NCI-H128 (cell line): Measurements from ENCODE around the gene HSH2D.
"Not testable (repeated sequence)": the region's sequence is repeated elsewhere in the genome, so short reads cannot be mapped to it uniquely, and the experiment has no call there.

ENCODE experiments used
- DNase-seq: peaks from one replicate; lab custom pipeline; 2025; ENCODE audit not compliant: unreplicated experiment; lab: John Stamatoyannopoulos, UW

Gene HSH2D

DNA sequence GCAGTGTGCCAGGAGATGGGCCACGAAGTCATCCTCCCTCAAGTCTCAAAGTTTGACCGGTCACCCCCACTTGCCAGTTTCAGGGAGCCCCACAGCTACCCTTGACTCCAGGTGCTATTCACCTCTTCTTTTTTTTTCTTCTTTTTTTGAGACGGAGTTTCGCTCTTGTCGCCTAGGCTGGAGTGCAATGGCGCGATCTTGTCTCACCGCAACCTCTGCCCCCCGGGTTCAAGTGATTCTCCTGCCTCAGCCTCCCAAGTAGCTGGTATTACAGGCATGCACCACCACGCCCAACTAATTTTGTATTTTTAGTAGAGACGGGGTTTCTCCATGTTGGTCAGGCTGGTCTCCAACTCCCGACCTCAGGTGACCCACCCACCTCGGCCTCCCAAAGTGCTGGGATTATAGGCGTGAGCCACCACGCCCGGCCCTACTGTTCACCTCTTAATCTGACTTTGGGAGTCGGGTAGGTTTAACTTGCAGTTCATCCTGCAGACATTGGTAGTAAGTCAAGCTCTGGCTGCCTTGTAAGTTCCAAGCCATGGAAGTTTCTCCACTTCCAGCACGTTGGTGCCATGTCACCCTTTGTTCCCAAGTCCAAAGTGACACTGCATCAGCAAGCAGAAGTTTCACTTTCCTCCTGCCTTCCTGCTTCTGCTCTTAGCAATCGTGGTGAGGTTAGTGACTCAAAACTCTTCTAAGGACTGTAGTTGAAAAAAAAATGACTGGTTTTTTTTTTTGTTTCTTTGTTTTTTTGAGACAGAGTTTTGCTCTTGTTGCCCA lies 24.2 kb upstream of the HSH2D start:
- DNase-seq, result not testable (repeated sequence)

DNA sequence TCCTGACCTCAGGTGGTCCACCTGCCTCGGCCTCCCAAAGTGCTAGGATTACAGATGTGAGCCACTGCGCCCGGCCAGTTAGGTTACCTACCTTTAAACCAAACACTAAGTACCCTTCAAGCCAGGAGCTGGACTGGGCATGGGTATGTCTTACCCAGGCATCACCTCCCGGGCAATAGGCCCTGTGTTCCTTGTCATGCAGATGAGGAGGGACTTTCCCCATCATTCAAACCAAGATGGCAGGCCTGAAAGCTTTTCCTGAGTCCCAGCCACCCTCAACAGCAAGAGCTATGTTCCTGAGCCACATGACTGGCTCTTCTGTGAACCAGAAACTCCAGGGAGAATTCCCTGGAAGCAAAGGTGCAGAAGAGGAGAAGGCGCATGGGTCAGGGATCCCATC lies 22.3 kb upstream of the HSH2D start:
- no peak for DNase-seq

DNA sequence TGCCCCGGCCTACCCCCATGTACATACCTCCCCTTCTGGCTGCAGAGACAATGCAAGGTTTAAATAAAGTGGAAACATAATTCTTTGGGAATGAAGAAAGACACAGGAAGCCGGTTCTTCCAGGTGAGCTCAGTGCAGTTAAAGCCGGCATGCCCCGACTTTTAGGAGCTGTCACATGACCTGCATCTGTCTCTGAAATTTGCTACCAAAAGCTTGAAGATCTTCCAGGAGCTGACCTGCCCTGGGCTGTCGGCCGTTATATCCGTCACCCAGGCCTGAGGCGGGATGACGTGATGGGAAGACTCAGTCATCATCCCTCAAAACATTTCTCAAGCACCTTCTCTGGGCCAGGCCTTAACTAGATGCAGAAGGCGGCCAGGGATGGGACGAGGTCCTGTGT lies 21.5 kb upstream of the HSH2D start:
- no peak for DNase-seq

DNA sequence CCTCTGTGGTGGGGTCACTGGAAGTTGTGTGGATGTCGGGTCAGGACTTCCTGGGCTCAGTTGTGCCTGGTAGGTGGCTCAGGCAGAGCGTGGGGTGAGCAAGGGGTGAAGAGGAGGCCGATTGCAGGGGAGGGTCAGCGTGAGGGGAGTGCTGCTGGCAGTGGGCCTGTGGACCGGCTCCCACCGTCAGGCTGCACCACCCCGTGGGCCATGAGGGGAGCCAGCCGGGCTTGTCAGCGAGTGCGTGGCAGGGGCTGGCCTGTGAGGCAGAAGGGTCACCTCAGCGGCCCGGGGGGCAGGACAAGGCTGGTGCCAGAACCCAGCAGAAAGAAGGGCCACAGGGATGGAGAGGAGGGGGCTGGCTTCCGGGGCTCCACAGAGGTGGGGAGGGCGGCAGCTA lies 18.5 kb upstream of the HSH2D start:
- no peak for DNase-seq

DNA sequence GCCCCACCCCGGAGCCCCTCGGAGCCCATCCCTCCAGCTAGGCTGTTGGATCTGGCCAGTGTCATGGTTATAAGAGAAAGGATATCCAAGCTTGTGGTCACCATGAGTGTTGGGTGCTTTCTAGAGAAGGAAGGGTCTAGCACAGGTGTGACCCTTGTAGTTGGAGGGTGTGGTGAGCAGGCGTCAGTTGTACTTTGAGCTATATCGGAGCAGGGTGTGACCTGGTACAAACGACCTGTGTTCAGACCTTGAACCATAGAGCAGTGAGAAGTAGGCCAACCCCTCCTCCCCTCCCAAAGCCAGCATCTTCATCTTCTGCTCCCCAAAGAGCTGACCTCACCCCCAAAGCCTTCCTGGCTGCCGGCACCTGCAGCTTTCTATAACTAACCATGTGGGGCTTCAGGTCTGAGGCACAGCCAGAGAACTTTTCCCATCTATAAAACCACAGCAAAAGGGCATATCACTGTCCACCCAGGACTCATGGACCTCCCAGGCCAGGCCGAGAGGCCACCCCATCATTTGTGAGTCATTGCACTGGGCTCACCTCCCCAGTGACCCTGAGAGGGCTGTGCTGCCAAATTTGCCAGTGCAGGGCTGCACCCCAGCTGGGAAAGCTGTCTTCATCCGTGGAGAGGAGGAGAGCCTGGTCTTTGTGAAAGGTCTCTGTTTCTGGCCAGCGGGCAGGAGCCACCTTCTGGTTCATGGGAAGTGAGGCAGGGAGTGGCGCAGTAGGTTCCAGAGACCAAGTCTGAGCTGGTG lies 17.6 kb upstream of the HSH2D start:
- DNase-seq, result no peak

DNA sequence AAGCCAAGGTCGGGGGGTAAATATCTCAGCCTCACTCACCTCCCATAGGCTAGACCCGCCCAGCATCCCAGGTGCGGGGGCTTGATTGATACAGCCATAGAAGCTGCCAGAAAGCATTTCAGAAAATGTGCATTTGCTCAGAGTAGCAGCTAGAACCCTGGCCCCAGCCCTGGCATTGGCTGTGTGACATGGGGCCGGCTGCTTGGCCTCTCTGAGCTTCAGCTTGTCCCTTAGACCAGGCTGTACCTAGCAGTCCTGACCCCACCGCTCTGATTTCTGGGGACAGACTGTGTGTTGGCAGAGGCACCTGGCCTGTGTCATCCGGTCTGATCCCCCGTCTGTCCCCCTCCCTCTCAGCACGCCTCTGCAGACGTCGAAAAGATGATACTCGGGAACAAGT lies 16.4 kb upstream of the HSH2D start:
- DNase-seq, result no peak

DNA sequence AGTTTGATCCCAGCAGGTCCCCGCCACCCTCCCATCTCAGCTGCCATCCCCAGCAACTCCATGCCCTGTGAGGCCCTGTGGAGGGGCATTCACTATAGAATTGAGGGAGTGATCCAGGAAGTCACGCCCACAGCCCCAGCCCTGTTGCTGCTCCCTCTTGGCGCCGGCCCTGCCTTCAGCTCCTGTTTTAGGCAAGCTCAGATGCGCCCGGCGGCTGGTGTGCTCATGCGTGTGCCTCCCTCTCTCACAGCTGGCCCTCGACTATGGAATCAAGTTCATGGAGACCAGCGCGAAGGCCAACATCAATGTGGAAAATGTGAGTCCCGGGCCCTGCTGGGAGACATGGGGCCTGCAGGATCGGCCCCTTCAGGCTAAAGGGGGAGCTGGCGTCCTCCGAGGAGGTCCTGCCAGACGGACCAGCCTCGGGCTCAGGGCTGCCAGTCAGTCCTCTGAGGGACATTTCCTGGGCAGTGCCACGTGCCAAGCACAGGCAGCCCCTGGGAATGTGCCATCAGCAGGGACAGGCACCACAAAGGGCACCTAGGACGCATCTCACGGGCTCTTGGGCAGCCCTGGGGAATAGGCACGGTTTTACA lies 15.6 kb upstream of the HSH2D start:
- no peak for DNase-seq

DNA sequence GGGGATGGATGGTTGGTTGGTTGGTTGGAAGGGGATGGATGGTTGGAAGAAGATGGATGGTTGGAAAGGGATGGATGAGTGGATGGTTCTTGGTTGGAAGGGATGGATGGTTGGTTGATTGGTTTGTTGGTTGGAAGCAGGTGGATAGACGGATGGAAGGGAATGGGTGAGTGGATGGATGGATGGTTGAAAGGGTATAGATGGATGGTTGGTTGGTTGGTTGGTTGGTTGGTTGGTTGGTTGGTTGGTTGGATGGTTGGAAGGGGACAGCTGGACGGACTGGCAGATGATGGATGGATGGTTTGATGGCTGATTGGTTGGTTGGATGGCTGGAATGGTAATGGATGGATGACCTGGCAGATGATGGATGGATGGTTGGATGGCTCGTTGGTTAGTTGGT lies 11.8 kb upstream of the HSH2D start:
- no peak for DNase-seq

DNA sequence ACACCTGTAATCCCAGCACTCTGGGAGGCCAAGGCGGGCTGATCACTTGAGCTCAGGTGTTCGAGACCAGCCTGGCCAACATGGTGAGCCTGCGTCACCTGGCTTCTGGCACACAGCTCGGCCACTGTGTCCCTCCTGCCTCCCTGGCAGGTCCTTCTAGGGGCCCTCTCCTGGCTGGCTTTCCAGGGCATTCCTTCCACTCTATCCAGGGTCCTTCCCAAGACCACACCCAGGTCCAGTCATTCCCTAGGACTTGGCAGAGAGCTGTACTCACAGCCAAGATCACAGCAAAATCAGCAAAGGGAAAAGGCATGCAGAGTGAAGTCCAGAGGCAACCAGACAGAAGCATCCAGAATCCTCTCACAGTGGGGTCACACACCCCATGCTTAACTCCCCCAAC lies 9.7 kb upstream of the HSH2D start:
- DNase-seq, result no peak

DNA sequence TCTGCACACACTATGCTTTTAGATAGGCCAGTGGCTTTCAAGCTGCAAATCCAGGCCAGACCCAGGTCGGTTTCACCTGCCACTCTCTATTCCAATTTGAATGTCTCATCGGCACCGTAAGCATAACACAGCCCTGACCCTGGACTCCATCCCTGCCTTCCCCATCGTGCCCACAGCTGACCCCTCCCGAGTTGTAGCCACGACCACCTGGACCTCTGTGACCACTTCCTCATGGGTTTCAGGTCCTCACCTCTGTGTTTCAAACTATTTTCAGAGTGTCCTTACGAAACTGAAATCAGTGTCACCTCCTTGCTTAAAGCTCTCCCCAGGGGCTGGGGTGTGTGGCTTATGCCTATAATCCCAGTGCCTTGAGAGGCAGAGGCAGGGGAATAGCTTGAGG lies 9.0 kb upstream of the HSH2D start:
- DNase-seq, result no peak

DNA sequence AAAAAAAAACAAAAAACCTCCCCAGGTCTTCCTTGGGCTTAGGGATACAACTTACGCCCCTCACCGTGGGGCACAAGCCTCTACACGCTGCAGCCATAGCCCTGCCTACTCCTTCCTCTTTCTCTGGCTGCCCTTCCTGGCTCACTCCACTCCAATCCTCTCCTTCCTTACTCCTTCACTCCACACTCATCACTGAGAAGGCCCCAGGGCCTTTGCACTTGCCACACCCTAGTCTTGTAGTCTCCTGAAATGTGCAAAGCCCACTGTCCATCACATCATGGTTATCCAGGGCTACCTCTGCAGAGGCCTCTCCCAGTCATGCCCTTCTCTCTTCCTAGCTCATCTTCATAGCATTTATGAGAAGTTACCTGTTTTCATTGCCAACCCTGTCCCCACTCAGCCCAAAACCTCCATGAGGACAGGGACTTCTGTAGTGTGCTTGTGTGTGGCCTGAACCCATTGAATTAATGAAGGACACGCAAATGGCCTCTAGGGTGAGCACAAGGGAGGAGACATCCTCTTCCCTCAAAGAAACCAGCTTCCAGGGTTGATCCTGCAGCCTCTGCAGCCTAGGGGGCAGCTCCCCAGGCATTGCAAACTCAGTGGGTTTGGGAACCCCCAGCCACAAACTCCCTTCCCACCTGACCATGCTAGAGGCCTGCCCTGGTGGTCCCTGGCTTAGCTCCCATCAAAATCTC lies 7.9 kb upstream of the HSH2D start:
- no peak for DNase-seq

DNA sequence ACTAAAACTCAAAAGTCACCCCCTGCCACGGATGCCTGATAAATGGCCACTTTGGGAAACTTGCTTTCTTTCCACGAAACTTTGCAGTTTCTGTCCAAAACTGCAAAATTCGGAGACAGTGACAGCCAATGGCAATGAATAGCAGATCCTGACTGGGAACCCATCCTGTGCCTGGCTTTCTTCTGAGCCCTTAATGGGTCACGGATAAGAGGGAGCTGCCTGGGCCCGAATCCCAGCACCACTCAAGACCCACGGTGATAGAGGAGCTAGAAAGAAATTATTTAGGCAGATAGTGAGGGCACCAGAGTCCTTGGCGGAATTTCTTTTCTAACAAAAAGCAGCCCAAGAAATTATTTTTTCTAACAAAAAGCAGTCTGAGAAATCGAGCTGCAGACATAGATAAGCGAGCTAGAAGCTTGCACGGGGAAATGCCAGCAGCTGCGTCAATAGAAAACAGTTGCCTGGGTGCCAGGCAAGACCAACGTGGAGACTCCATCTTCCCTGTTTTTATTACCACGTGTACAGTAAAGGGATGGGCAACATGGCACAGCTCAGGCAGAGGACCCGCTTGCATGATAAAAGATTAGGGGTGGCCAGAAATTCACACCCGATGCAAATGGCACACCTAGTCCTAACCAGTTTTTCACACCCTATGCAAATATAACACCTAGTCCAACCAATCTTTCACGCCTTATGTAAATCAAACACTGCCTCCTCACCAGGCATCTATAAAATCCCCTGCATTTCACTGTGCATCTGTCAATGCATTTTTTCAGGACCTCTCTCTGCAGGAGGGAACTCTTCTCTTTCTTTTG lies 7.1 kb upstream of the HSH2D start:
- DNase-seq, result no peak

DNA sequence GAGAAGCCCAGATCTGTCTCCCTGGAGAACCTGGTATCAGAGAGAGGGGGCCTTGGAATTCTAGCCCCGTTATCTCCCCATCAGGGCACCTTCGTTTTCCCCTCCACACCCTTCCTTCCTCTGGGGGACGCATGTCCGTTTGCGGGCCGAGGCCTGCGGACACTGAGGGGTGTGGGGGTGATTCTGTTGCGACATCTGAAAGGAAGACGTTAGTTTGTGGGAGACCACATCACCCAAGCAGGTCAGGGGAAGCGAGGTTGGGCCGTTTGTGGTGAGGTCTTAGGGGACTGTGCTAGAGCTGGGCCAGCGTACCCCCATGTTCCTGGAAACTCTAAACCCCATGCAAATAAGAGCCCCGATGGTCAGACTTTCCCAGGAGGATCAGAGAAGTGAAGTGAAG lies 3.7 kb upstream of the HSH2D start:
- DNase-seq, result no peak

DNA sequence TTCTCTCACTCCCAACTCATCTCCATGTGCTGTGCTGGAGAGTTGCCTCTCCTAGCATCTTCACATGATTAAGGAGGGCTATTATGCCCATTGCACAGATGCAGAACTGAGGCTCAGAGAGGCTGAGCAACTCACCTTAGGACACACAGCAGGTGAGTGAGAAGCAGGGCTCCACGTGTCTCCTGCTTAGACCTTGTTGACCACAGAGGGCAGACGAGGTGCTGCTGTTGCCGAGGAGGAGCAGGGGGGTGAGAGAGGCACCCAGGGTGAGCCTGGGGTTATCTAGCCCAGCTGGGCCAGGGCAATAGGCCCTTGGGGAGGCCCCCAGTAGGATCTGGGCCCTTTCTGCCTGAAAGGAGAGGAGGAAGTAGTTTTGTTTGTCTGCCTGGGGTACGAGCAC lies 2.4 kb upstream of the HSH2D start:
- DNase-seq, result no peak

DNA sequence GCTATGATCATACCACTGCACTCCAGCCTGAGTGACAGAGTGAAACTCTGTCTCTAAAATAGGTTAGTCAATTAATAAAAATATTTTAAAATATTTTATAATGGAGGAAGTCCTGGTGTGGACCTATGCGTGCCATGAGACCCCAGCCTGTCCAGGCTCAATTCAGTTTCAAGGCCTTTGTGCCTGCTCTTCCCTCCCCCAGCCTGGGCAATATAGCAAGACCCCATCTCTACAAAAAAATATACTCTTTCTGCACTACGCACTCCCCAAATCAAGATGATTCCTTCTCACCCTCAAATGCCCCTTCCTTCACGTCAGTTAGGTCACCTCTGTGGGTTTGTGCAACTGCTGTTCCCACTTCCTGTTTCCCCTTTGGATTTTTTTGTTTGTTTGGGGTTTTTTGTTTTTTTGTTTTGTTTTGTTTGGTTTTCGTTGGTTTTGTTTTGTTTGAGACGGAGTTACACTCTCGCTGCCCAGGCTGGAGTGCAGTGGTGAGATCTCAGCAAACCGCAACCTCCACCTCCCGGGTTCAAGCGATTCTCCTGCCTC lies 1.4 kb upstream of the HSH2D start:
- no peak for DNase-seq

DNA sequence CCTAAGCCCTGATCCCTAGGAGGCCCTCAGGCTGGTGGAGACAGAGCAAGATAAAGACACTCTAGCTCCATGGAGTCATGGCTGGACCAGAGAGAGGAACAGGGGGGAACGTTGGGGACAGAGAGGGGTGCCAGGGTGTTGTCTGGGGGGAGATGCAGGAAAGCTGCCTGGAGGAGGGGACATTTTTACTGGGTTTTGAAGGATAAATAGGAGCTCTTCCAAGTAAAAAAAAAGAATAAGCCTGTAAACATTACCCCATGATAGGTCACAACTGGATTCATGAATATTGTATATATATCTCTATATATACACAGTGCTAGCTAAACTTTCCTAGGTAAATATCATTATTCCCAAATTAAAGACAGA lies 714 bp downstream of the HSH2D start:
- DNase-seq, result no peak

DNA sequence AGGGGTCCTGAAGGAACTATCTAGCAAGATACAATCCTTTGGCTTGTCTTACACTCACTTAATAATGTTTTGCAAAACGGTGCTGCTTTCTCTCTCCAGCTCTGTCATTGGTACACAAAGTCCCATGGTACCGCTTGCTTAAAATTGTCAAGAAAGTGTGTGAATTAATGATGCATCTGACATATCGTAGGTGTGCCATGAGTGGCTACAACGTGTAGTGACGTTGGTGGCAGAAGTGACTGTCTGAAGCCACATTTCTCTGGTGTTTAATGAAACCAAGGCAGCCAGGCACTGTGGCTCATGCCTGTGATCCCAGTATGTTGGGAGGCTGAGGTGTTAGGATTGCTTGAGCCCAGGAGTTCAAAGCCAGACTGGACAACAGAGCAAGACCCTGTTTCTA lies 2.6 kb downstream of the HSH2D start:
- no peak for DNase-seq

DNA sequence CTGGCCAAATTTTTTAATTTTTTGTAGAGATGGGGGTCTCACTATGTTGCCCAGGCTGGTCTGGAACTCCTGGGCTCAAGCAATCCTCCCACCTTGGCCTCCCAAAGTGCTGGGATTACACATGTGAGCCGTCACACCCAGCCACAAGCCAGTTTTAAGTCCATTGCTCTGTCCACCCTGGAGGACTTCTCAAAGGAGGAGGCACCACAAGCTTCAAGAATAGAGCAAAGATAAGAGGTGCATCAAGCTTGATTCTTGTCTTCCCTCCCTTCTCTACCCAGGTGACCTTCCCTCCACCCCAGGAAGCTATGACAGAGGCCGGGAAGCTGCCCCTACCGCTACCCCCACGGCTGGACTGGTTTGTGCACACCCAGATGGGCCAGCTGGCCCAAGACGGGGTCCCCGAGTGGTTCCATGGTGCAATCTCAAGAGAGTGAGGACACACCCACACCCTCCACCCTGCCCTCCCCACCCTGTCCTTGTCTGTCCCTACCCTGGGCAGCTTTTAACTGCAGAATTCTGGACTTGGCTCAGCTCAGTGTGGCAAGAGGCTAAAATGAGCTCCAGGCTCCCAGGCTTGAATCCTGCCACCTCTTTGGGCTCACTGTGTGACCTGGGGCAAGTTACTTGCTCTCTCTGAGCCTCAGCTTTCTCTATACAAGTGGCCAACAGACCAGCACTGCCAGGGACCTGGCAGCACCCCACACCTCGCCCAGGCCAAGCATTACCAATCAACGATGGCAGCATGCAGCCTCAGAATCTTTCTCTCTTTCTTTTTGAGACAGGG lies 5.2 kb downstream of the HSH2D start:
- DNase-seq, result no peak

DNA sequence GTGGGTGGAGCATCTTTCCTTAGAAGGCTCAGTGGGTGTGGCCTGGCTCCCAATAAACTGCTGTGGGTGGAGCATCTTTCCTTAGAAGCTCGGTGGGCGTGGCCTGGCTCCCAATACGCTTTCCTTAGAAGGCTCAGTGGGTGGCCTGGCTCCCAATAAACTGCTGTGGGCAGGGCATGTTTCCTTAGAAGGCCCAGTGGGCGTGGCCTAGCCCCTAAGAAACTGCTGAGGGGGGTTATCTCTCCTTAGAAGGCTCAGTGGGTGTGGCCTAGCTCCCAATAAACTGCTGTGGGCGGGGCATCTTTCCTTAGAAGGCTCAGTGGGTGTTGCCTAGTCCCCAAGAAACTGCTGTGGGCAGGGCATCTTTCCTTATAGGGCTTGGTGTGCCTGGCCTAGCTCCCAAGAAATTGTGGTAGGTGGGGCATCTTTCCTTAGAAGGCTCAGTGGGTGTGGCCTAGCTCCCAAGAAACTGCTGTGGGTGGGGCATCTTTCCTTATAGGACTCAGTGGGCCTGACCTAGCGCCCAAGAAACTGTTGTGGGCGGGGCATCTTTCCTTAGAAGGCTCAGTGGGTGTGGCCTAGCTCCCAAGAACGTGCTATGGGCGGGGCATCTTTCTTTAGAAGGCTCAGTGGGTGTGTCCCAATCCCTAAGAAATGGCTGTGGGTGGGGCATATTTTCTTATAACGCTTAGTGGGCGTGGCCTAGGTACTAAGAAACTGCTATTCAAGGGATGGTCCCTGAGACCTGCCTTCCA lies 10.3 kb downstream of the HSH2D start:
- no peak for DNase-seq
